ENCODE measurements around the gene C17orf107. TPM values are rescaled to one million over a fixed set of nuclear protein-coding genes. Genes with fewer than 3 reads are reported as not detected.
"Not testable (repeated sequence)": the region's sequence is repeated elsewhere in the genome, so short reads cannot be mapped to it uniquely, and the experiment has no call there.

The C17orf107 gene
- 0.39 and 0.76 TPM in 2 replicates for total RNA-seq

GRCh38 chr17:4899341-4900230, at the start of gene C17orf107:
Gene C17orf107 (plus strand): TSS chr17:4899536. CDS start chr17:4899763, 227 bp downstream.
- DNase-seq (ENCODE audit: low read depth in 2 of 2) = peak; percentile 27 to 88

- DNase-seq (ENCODE audit: low read depth in 2 of 2) = peak in 1 of 2 donors; percentile 14
Measured at GRCh38 chr17:4850246-4850645, 49.1 kb upstream of the C17orf107 start.

- no peak for DNase-seq (ENCODE audit: low read depth in 2 of 2)
Measured at GRCh38 chr17:4851084-4851483, 48.3 kb upstream of the C17orf107 start.

- DNase-seq (ENCODE audit: low read depth in 2 of 2) = peak; percentile 55 to 75
Measured at GRCh38 chr17:4852567-4853207, 46.6 kb upstream of the C17orf107 start.

GRCh38 chr17:4853208-4853671, 46.1 kb upstream of the C17orf107 start:
- DNase-seq (ENCODE audit: low read depth in 2 of 2) = no peak

- peak in 1 of 2 donors; percentile 60 for DNase-seq (ENCODE audit: low read depth in 2 of 2)
Measured at GRCh38 chr17:4854111-4854681, 45.1 kb upstream of the C17orf107 start.

- DNase-seq (ENCODE audit: low read depth in 2 of 2) = no peak
Measured at GRCh38 chr17:4856271-4856936, 42.9 kb upstream of the C17orf107 start.

- peak in 1 of 2 donors; percentile 13 for DNase-seq (ENCODE audit: low read depth in 2 of 2)
Measured at GRCh38 chr17:4856937-4857314, 42.4 kb upstream of the C17orf107 start.

GRCh38 chr17:4857347-4857746, 42.0 kb upstream of the C17orf107 start:
- not testable (repeated sequence) for DNase-seq (ENCODE audit: low read depth in 2 of 2)

- DNase-seq (ENCODE audit: low read depth in 2 of 2) = peak; percentile 61 to 88
Measured at GRCh38 chr17:4858068-4858881, 41.1 kb upstream of the C17orf107 start.

- DNase-seq (ENCODE audit: low read depth in 2 of 2) = peak in 1 of 2 donors; percentile 80
Measured at GRCh38 chr17:4858882-4859260, 40.5 kb upstream of the C17orf107 start.

- peak in 1 of 2 donors; percentile 20 for DNase-seq (ENCODE audit: low read depth in 2 of 2)
Measured at GRCh38 chr17:4859816-4860625, 39.3 kb upstream of the C17orf107 start.

- DNase-seq (ENCODE audit: low read depth in 2 of 2) = no peak
Measured at GRCh38 chr17:4860651-4861050, 38.7 kb upstream of the C17orf107 start.

GRCh38 chr17:4861052-4861451, 38.3 kb upstream of the C17orf107 start:
- DNase-seq (ENCODE audit: low read depth in 2 of 2) = no peak

- no peak for DNase-seq (ENCODE audit: low read depth in 2 of 2)
Measured at GRCh38 chr17:4862720-4863119, 36.6 kb upstream of the C17orf107 start.

- no peak for DNase-seq (ENCODE audit: low read depth in 2 of 2)
Measured at GRCh38 chr17:4863321-4863720, 36.0 kb upstream of the C17orf107 start.

- DNase-seq (ENCODE audit: low read depth in 2 of 2) = not testable (repeated sequence)
Measured at GRCh38 chr17:4867535-4867934, 31.8 kb upstream of the C17orf107 start.

- DNase-seq (ENCODE audit: low read depth in 2 of 2) = not testable (repeated sequence)
Measured at GRCh38 chr17:4869058-4869998, 30.0 kb upstream of the C17orf107 start.

GRCh38 chr17:4870855-4871254, 28.5 kb upstream of the C17orf107 start:
- DNase-seq (ENCODE audit: low read depth in 2 of 2) = no peak

All from dermis microvascular lymphatic vessel endothelial cell (primary cell).